SU-DHL-6 (cell line): ENCODE results near the gene PPP1R7.

Experiments used
- H2AFZ ChIP-seq: fragments of 200-600 bp; sonication (generic); 2 replicates; pipeline ENCODE4 v1.6.1; 2014; ENCODE audit warnings: low read depth, mild to moderate bottlenecking, moderate library complexity, mixed read lengths, antibody characterized with exemption, low read length; ENCODE audit not compliant: severe bottlenecking
- H3F3A ChIP-seq: fragments of 200-600 bp; shearing (Covaris generic); 2 replicates; pipeline ENCODE4 v1.6.0; 2016; ENCODE audit warnings: antibody characterized with exemption, mild to moderate bottlenecking; ENCODE audit not compliant: insufficient read depth
- H3K27ac ChIP-seq: fragments of 200-600 bp; sonication (generic); 2 replicates; pipeline ENCODE4 v1.5.1; 2016; ENCODE audit warnings: low read depth, mild to moderate bottlenecking, low read length, moderate library complexity, mixed read lengths
- H3K27me3 ChIP-seq: fragments of 200-600 bp; sonication (generic), shearing (Covaris generic); 2 replicates; pipeline ENCODE4 v1.6.0; 2014; ENCODE audit warnings: mild to moderate bottlenecking, low read length
- H3K36me3 ChIP-seq: fragments of 200-600 bp; sonication (generic); 2 replicates; pipeline ENCODE4 v1.6.1; 2014; ENCODE audit warnings: mild to moderate bottlenecking, low read length, mixed read lengths
- H3K4me2 ChIP-seq: fragments of 300-600, 200-600 bp; shearing (Covaris generic), sonication (generic); 2 replicates; pipeline ENCODE4 v1.6.0; 2014; ENCODE audit warnings: low read length, low read depth, mild to moderate bottlenecking; ENCODE audit not compliant: poor library complexity, severe bottlenecking
- H3K4me3 ChIP-seq: fragments of 200-600 bp; sonication (generic); 2 replicates; pipeline ENCODE4 v1.5.1; 2014; ENCODE audit warnings: antibody characterized with exemption, low read length, mild to moderate bottlenecking, mixed read lengths; ENCODE audit not compliant: insufficient read depth, poor library complexity, severe bottlenecking
- H3K79me2 ChIP-seq: fragments of 200-600 bp; sonication (generic); 2 replicates; pipeline ENCODE4 v1.6.1; 2014; ENCODE audit warnings: mild to moderate bottlenecking, low read length, moderate library complexity; ENCODE audit not compliant: insufficient read depth
- H3K9ac ChIP-seq: fragments of 200-600 bp; sonication (generic); 2 replicates; pipeline ENCODE4 v1.7.0; 2014; ENCODE audit warnings: mild to moderate bottlenecking, low read length
- H3K9me2 ChIP-seq: fragments of 200-600 bp; sonication (generic); replicated peaks from 2 replicates; pipeline ENCODE4 v1.6.1; 2014; ENCODE audit warnings: low read length; ENCODE audit not compliant: insufficient read depth
- H3K9me3 ChIP-seq: fragments of 200-600 bp; sonication (generic); 2 replicates; pipeline ENCODE4 v1.6.1; 2014; ENCODE audit warnings: low read length, mixed read lengths; ENCODE audit not compliant: insufficient read depth
- H4K20me1 ChIP-seq: fragments of 200-600 bp; sonication (generic); 2 replicates; pipeline ENCODE4 v1.6.1; 2014; ENCODE audit warnings: low read depth, mild to moderate bottlenecking, antibody characterized with exemption, low read length, moderate library complexity, mixed read lengths
- CTCF ChIP-seq: fragments of 200-600 bp; sonication (generic); IDR thresholded peaks from one replicate; pipeline ENCODE4 v1.5.1; 2017; ENCODE audit warnings: antibody characterized with exemption, mild to moderate bottlenecking, low read length, moderate library complexity; ENCODE audit not compliant: insufficient read depth, poor library complexity, severe bottlenecking
- EZH2phosphoT487 ChIP-seq: fragments of 200-600 bp; sonication (generic), shearing (Covaris generic); conservative IDR thresholded peaks from 2 replicates; pipeline ENCODE4 v1.6.1; 2018; ENCODE audit warnings: mild to moderate bottlenecking, antibody characterized with exemption, low read length, moderate library complexity, mixed read lengths

Gene PPP1R7

GRCh38 chr2:241187918-241188234, 37.6 kb downstream of the PPP1R7 start:
- H3K27ac ChIP-seq = no peak overlapping the region
- H2AFZ ChIP-seq = no peak overlapping the region
- H3K4me2 ChIP-seq = no peak overlapping the region
- no peaks in the 10 kb centered on the region for H3K36me3 ChIP-seq
- no peaks in the 10 kb centered on the region for H3K27me3 ChIP-seq
- no peaks in the 10 kb centered on the region for H3K9me3 ChIP-seq
- H3K79me2 ChIP-seq = no peaks in the 10 kb centered on the region
- no peak overlapping the region for H3K9ac ChIP-seq
- no peaks in the 10 kb centered on the region for H3K9me2 ChIP-seq
- H3K4me3 ChIP-seq = no peak overlapping the region
- no peaks in the 10 kb centered on the region for H3F3A ChIP-seq
- no peak for TF ChIP-seq CTCF
- TF ChIP-seq EZH2phosphoT487 = no peak
- H4K20me1 ChIP-seq = no peaks in the 10 kb centered on the region

- Histone ChIP-seq H3K27ac (no peak within 1 kb of the TSS), H3K9me2 (no peaks in the 10 kb centered on the region), H4K20me1 (no peaks in the 10 kb centered on the region), H3K36me3 (no peaks in the 10 kb centered on the region), H3F3A (no peaks in the 10 kb centered on the region), H3K9ac (no peak within 1 kb of the TSS), H3K4me3 (no peak within 1 kb of the TSS), H3K79me2 (no peaks in the 10 kb centered on the region), H3K4me2 (no peak within 1 kb of the TSS), H3K27me3 (no peaks in the 10 kb centered on the region), H2AFZ (no peak within 1 kb of the TSS), H3K9me3 (no peaks in the 10 kb centered on the region)
- TF ChIP-seq EZH2phosphoT487 (no peak), CTCF (no peak)
Measured at GRCh38 chr2:241188361-241189092, 38.3 kb downstream of the PPP1R7 start, which contains the start of gene ANO7. Gene ANO7, plus strand, starts transcription at chr2:241188677. Its CDS starts 1,387 bp downstream, at chr2:241190064.

GRCh38 chr2:241189093-241189855, 39.0 kb downstream of the PPP1R7 start:
- Histone ChIP-seq H3K27me3 (no peaks in the 10 kb centered on the region), H3K9me3 (no peaks in the 10 kb centered on the region), H4K20me1 (no peaks in the 10 kb centered on the region), H3K79me2 (no peaks in the 10 kb centered on the region), H3K4me3 (no peak overlapping the region), H3K9ac (no peak overlapping the region), H3K27ac (no peak overlapping the region), H3F3A (no peaks in the 10 kb centered on the region), H3K9me2 (no peaks in the 10 kb centered on the region), H2AFZ (no peak overlapping the region), H3K36me3 (no peaks in the 10 kb centered on the region), H3K4me2 (no peak overlapping the region)
- TF ChIP-seq EZH2phosphoT487 = no peak
- no peak for TF ChIP-seq CTCF
